Testis (tissue), 2 donors: Measurements from ENCODE around the gene ATXN1L.

Source experiments
- POLR2A ChIP-seq: fragments of 450-650 bp; IDR thresholded peaks from one replicate; pipeline ENCODE4 v1.6.1; 2017; ENCODE audit warnings: antibody characterized with exemption, mild to moderate bottlenecking, moderate library complexity
- TF ChIP-seq, protein P1 (sequence below), 3 experiments: fragments of 450-650 bp in 2 of 3; fragments of 200-600 bp in 1 of 3; sonication (generic) in 1 of 3; IDR thresholded peaks; one replicate each; pipeline ENCODE4 v1.5.1; 2016 to 2019; ENCODE audit warnings: antibody characterized with exemption in 3 of 3, mild to moderate bottlenecking in 2 of 3, moderate library complexity in 1 of 3

DNA sequence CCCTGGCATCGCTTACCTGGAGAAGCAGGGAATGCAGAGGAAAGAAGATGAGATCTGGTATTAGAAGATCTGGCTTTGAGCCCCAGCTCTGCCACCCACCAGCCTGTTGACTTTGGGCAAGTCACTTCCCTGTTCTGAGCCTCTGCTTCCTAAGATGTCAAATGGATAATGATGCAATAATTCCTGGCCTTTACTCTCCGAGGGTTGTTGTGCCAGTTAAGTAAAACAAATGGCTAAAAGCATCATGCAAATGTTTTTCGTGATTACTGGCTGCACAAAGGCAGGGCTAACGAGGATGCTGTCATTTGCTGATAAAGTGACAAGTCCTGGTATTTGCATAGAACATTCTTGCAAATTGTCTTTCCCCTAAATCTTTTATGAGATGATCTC lies 39.5 kb downstream of the ATXN1L start:
- TF ChIP-seq, protein P1, sequence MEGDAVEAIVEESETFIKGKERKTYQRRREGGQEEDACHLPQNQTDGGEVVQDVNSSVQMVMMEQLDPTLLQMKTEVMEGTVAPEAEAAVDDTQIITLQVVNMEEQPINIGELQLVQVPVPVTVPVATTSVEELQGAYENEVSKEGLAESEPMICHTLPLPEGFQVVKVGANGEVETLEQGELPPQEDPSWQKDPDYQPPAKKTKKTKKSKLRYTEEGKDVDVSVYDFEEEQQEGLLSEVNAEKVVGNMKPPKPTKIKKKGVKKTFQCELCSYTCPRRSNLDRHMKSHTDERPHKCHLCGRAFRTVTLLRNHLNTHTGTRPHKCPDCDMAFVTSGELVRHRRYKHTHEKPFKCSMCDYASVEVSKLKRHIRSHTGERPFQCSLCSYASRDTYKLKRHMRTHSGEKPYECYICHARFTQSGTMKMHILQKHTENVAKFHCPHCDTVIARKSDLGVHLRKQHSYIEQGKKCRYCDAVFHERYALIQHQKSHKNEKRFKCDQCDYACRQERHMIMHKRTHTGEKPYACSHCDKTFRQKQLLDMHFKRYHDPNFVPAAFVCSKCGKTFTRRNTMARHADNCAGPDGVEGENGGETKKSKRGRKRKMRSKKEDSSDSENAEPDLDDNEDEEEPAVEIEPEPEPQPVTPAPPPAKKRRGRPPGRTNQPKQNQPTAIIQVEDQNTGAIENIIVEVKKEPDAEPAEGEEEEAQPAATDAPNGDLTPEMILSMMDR (IDR thresholded peaks at IDR 0.05): no peak
- TF ChIP-seq POLR2A: no peak
